H9 (cell line): Measurements from ENCODE around the gene JAG1. TPM values are rescaled to one million over a fixed set of nuclear protein-coding genes. Genes with fewer than 3 reads are reported as not detected.

Experiments
- DNase-seq: peaks from one replicate; pipeline ENCODE4 v3.0.0-alpha.2; 2017
- H2AFZ ChIP-seq: one replicate; pipeline ENCODE4 v1.6.1; 2013; ENCODE audit warnings: mild to moderate bottlenecking, low read length, control low read depth, moderate library complexity
- H2AK5ac ChIP-seq: 2 replicates; pipeline ENCODE4 v1.6.1; 2013; ENCODE audit warnings: low read length, control low read depth, mixed read lengths; ENCODE audit not compliant: insufficient read length
- H2BK120ac ChIP-seq: one replicate; pipeline ENCODE4 v1.6.1; 2013; ENCODE audit warnings: low read depth, mild to moderate bottlenecking, low read length, control low read depth, inconsistent platforms; ENCODE audit not compliant: poor library complexity, severe bottlenecking
- H2BK12ac ChIP-seq: 2 replicates; pipeline ENCODE4 v1.6.1; 2013; ENCODE audit warnings: low read length, control low read depth, mixed read lengths, low read depth; ENCODE audit not compliant: insufficient read length
- H2BK15ac ChIP-seq: 2 replicates; pipeline ENCODE4 v1.6.1; 2013; ENCODE audit warnings: low read depth, low read length, control low read depth
- H2BK20ac ChIP-seq: one replicate; pipeline ENCODE4 v1.6.1; 2013; ENCODE audit warnings: low read depth, mild to moderate bottlenecking, low read length, control low read depth, inconsistent platforms; ENCODE audit not compliant: poor library complexity, severe bottlenecking
- H2BK5ac ChIP-seq: 2 replicates; pipeline ENCODE4 v1.6.1; 2013; ENCODE audit warnings: low read length, control low read depth, mixed read lengths; ENCODE audit not compliant: insufficient read length
- H3K14ac ChIP-seq: 2 replicates; pipeline ENCODE4 v1.6.1; 2013; ENCODE audit warnings: low read length, control low read depth; ENCODE audit not compliant: insufficient read depth
- H3K18ac ChIP-seq: 2 replicates; pipeline ENCODE4 v1.6.1; 2013; ENCODE audit warnings: low read depth, mild to moderate bottlenecking, mixed read lengths, low read length, control low read depth; ENCODE audit not compliant: insufficient read length
- H3K23ac ChIP-seq: 2 replicates; pipeline ENCODE4 v1.6.1; 2013; ENCODE audit warnings: low read length, control low read depth, mixed read lengths, low read depth; ENCODE audit not compliant: insufficient read length
- H3K23me2 ChIP-seq: 2 replicates; pipeline ENCODE4 v1.6.1; 2013; ENCODE audit warnings: low read depth, mild to moderate bottlenecking, mixed read lengths, low read length, control low read depth; ENCODE audit not compliant: insufficient read length, poor library complexity, severe bottlenecking
- H3K27ac ChIP-seq: 2 replicates; pipeline ENCODE4 v1.5.1; 2013; ENCODE audit warnings: low read length, control low read depth, mixed read lengths, low read depth; ENCODE audit not compliant: insufficient read length
- H3K27me3 ChIP-seq: 2 replicates; pipeline ENCODE4 v1.6.1; 2013; ENCODE audit warnings: low read length, control low read depth, inconsistent platforms; ENCODE audit not compliant: insufficient read depth
- H3K4ac ChIP-seq: 2 replicates; pipeline ENCODE4 v1.6.1; 2013; ENCODE audit warnings: low read depth, mild to moderate bottlenecking, control low read depth, inconsistent platforms, low read length, moderate library complexity
- H3K4me1 ChIP-seq: 2 replicates; pipeline ENCODE4 v1.6.1; 2013; ENCODE audit warnings: low read length, control low read depth, inconsistent platforms; ENCODE audit not compliant: insufficient read depth
- H3K4me2 ChIP-seq: 2 replicates; pipeline ENCODE4 v1.6.1; 2013; ENCODE audit warnings: low read length, control low read depth, mixed read lengths; ENCODE audit not compliant: insufficient read length, insufficient read depth
- H3K56ac ChIP-seq: 2 replicates; pipeline ENCODE4 v1.6.1; 2013; ENCODE audit warnings: low read depth, mild to moderate bottlenecking, mixed read lengths, low read length, control low read depth; ENCODE audit not compliant: insufficient read length
- H3K79me1 ChIP-seq: 2 replicates; pipeline ENCODE4 v1.6.1; 2013; ENCODE audit warnings: low read depth, mild to moderate bottlenecking, moderate library complexity, low read length, control low read depth, inconsistent platforms; ENCODE audit not compliant: insufficient read depth, poor library complexity, severe bottlenecking
- H3K79me2 ChIP-seq: 2 replicates; pipeline ENCODE4 v1.6.1; 2013; ENCODE audit warnings: low read length, control low read depth, inconsistent platforms; ENCODE audit not compliant: insufficient read depth
- H3K9ac ChIP-seq: 2 replicates; pipeline ENCODE4 v1.6.1; 2013; ENCODE audit warnings: low read length, control low read depth, mixed read lengths; ENCODE audit not compliant: insufficient read length; ENCODE audit errors: extremely low read depth
- H3K9me3 ChIP-seq: one replicate; pipeline ENCODE4 v1.6.1; 2013; ENCODE audit warnings: low read depth, low read length, inconsistent platforms; ENCODE audit not compliant: control insufficient read depth
- H3T11ph ChIP-seq: one replicate; pipeline ENCODE4 v1.6.1; 2013; ENCODE audit warnings: mild to moderate bottlenecking, low read length, control low read depth, inconsistent platforms
- H4K20me1 ChIP-seq: one replicate; pipeline ENCODE4 v1.6.1; 2013; ENCODE audit not compliant: control insufficient read depth, insufficient read length, insufficient read depth
- H4K5ac ChIP-seq: 2 replicates; pipeline ENCODE4 v1.6.1; 2013; ENCODE audit warnings: low read depth, mild to moderate bottlenecking, mixed read lengths, low read length, control low read depth; ENCODE audit not compliant: insufficient read length
- H4K8ac ChIP-seq: replicated peaks from 2 replicates; pipeline ENCODE4 v1.6.1; 2013; ENCODE audit warnings: low read length, control low read depth, mixed read lengths, low read depth; ENCODE audit not compliant: insufficient read length
- H4K91ac ChIP-seq: 2 replicates; pipeline ENCODE4 v1.6.1; 2013; ENCODE audit warnings: low read depth, mild to moderate bottlenecking, moderate library complexity, mixed read lengths, low read length, control low read depth; ENCODE audit not compliant: insufficient read length
- H3K27ac Mint-ChIP-seq, 3 experiments: 2 replicates in 2 of 3; 3 replicates in 1 of 3; pipeline ENCODE4 v1.8.0; 2020 to 2021; ENCODE audit warnings: mixed read lengths in 3 of 3, mild to moderate bottlenecking in 1 of 3, moderate library complexity in 1 of 3
- H3K27me3 Mint-ChIP-seq: 2 replicates; pipeline ENCODE4 v1.8.0; 2021; ENCODE audit warnings: low read depth, mild to moderate bottlenecking, moderate library complexity, mixed read lengths
- H3K36me3 Mint-ChIP-seq, 3 experiments: 2 replicates in 2 of 3; 3 replicates in 1 of 3; pipeline ENCODE4 v1.8.0; 2020 to 2021; ENCODE audit warnings: low read depth in 3 of 3, mixed read lengths in 3 of 3; ENCODE audit not compliant: insufficient read depth in 1 of 3
- H3K4me1 Mint-ChIP-seq, 2 experiments: 2 replicates each; pipeline ENCODE4 v1.8.0; 2020; ENCODE audit warnings: mixed read lengths in 2 of 2
- H3K4me3 Mint-ChIP-seq, 2 experiments: 2 replicates in 1 of 2; 3 replicates in 1 of 2; pipeline ENCODE4 v1.8.0; 2020 to 2021; ENCODE audit warnings: mild to moderate bottlenecking in 2 of 2, mixed read lengths in 2 of 2, moderate library complexity in 1 of 2
- H3K9me3 Mint-ChIP-seq, 2 experiments: 2 replicates in 1 of 2; 3 replicates in 1 of 2; pipeline ENCODE4 v1.8.0; 2020; ENCODE audit warnings: mild to moderate bottlenecking in 2 of 2, mixed read lengths in 2 of 2, moderate library complexity in 1 of 2
- CTCF ChIP-seq: fragments of 200-600 bp; sonication (generic); conservative IDR thresholded peaks from 3 replicates; pipeline ENCODE4 v1.8.0; 2021; ENCODE audit warnings: antibody characterized with exemption, mild to moderate bottlenecking
- WGBS: extraction: QIAGEN DNeasy Blood & Tissue Kit; methylation state at CpG from one replicate; pipeline ENCODE4 v1.1.7; 2013; ENCODE audit warnings: missing lambda C conversion rate, low lambda C conversion rate, mixed read lengths; ENCODE audit not compliant: insufficient read length; ENCODE audit errors: extremely low coverage; 5-methylcytosine and 5-hydroxymethylcytosine counted together
- total RNA-seq: library from RNA; stranded (reverse); gene quantifications from 2 replicates; pipeline ENCODE4 v1.2.1, GENCODE V29; 2021

JAG1 gene
- total RNA-seq, 1 experiment from 2014 or later, result 58.1 TPM

- no peak overlapping the region for H3K23ac ChIP-seq
- no peak overlapping the region for H2AFZ ChIP-seq
- no peak overlapping the region for H4K5ac ChIP-seq
- peaks cover 61 to 100% (median 88%) of the 10 kb centered on the region in 3 experiments for H3K36me3 Mint-ChIP-seq
- H3K27me3 ChIP-seq, result no peaks in the 10 kb centered on the region
- no peak overlapping the region for H3K56ac ChIP-seq
- DNase-seq, result no peak
- H2AK5ac ChIP-seq, result no peak overlapping the region
- H4K91ac ChIP-seq, result no peak overlapping the region
- peaks cover 35 to 40% of the 10 kb centered on the region in 2 experiments for H3K4me1 Mint-ChIP-seq
- no peaks in the 10 kb centered on the region for H3K79me2 ChIP-seq
- H3K9me3 ChIP-seq, result no peaks in the 10 kb centered on the region
- H3K9ac ChIP-seq, result no peak overlapping the region
- H3K4me3 Mint-ChIP-seq, result no peak overlapping the region; a peak in 1 of 5 replicates
- no peak overlapping the region; a peak in 1 of 7 replicates for H3K27ac Mint-ChIP-seq
- H2BK5ac ChIP-seq, result no peak overlapping the region
- H2BK12ac ChIP-seq, result no peak overlapping the region
- TF ChIP-seq CTCF, result no peak
- H3K4me1 ChIP-seq, result peaks cover 12% of the 10 kb centered on the region; the same call in 1 of the 2 replicates
- H3K23me2 ChIP-seq, result no peaks in the 10 kb centered on the region
- WGBS, result no CpG with 5 or more reads among the region's 4 CpGs
- no peak overlapping the region for H2BK20ac ChIP-seq
- no peaks in the 10 kb centered on the region for H4K20me1 ChIP-seq
- no peaks in the 10 kb centered on the region for H3K9me3 Mint-ChIP-seq
- H3K14ac ChIP-seq, result no peak overlapping the region
- no peak overlapping the region for H2BK120ac ChIP-seq
- no peak overlapping the region for H3K18ac ChIP-seq
- no peak overlapping the region for H2BK15ac ChIP-seq
- H3K79me1 ChIP-seq, result peaks cover 4% of the 10 kb centered on the region
- H3K4ac ChIP-seq, result no peak overlapping the region
- H3K27me3 Mint-ChIP-seq, result no peaks in the 10 kb centered on the region; the same call in 1 of the 2 replicates
- no peak overlapping the region for H3T11ph ChIP-seq
- H4K8ac ChIP-seq, result no peak overlapping the region
- H3K4me2 ChIP-seq, result no peak overlapping the region
- no peak overlapping the region for H3K27ac ChIP-seq
These were observed 27.8 kb downstream of the JAG1 start for GRCh38 chr20:10646006-10646405.
